Loucy (cell line): Measurements from ENCODE around the gene NSD1.

ENCODE experiments used
- EZH2phosphoT487 ChIP-seq: fragments of 200-600 bp; IDR thresholded peaks from 2 replicates; pipeline ENCODE4 v1.6.1; 2018; ENCODE audit warnings: antibody characterized with exemption, mild to moderate bottlenecking, moderate library complexity, borderline replicate concordance
- TF ChIP-seq, protein P1 (sequence below): fragments of 200-600 bp; sonication (generic); conservative IDR thresholded peaks from 2 replicates; pipeline ENCODE4 v1.5.1; 2014; ENCODE audit warnings: mild to moderate bottlenecking, antibody characterized with exemption, low read length

DNA sequence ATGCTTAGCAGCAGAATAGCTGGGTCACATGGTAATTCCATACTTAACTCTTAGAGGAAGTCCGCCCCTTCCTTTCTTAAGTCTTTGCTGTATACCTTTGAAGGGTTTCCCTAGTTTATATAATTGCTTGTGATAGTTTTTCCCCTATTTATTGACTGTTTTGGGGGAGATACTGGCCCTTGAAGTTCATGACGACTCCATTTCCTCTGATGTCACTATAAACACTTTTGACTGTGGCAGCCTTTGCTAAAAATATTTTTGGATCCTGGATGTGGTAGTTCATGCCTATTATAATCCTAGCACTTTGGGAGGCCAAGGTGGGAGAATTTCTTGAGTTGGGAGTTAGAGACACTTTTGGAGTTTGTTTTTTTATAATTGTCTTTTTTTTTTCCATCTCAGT is 38.4 kb downstream of the NSD1 start:
- TF ChIP-seq, protein P1, sequence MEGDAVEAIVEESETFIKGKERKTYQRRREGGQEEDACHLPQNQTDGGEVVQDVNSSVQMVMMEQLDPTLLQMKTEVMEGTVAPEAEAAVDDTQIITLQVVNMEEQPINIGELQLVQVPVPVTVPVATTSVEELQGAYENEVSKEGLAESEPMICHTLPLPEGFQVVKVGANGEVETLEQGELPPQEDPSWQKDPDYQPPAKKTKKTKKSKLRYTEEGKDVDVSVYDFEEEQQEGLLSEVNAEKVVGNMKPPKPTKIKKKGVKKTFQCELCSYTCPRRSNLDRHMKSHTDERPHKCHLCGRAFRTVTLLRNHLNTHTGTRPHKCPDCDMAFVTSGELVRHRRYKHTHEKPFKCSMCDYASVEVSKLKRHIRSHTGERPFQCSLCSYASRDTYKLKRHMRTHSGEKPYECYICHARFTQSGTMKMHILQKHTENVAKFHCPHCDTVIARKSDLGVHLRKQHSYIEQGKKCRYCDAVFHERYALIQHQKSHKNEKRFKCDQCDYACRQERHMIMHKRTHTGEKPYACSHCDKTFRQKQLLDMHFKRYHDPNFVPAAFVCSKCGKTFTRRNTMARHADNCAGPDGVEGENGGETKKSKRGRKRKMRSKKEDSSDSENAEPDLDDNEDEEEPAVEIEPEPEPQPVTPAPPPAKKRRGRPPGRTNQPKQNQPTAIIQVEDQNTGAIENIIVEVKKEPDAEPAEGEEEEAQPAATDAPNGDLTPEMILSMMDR: no peak
- no peak for TF ChIP-seq EZH2phosphoT487
